ENCODE measurements around the gene RPP21.

The RPP21 gene

GRCh38 chr6:30326526-30327231 lies 18.3 kb upstream of the RPP21 start, which contains the start of gene TRIM39 (continued):
- TF ChIP-seq ATF2 (tag by site-specific recombination; IDR thresholded peaks at IDR 0.05; ENCODE audit: low read depth) (no peak), ZNF626 (tag by site-specific recombination; IDR thresholded peaks at IDR 0.05) (0 out of 2 replicates have a peak, but pooled peaks have one; percentile 24), ZNF510 (tag by site-specific recombination; IDR thresholded peaks at IDR 0.05; ENCODE audit: insufficient replicate concordance) (no peak), ZNF558 (tag by site-specific recombination; IDR thresholded peaks at IDR 0.05) (no peak), ZNF76 (tag by site-specific recombination; IDR thresholded peaks at IDR 0.05; ENCODE audit: borderline replicate concordance, low read depth) (no peak; the same call in 1 of the 2 replicates), OVOL3 (tag by site-specific recombination; IDR thresholded peaks at IDR 0.05) (no peak), PRDM10 (tag by site-specific recombination; IDR thresholded peaks at IDR 0.05) (peak; percentile 4; the same call in 1 of the 2 replicates), SP7 (tag by site-specific recombination; IDR thresholded peaks at IDR 0.05) (peak; percentile 5), ZNF501 (tag by site-specific recombination; IDR thresholded peaks at IDR 0.05) (no peak; the same call in 1 of the 2 replicates), HOXD13 (CRISPR knock-in tag; IDR thresholded peaks at IDR 0.05; ENCODE audit: borderline replicate concordance) (0 out of 2 replicates have a peak, but pooled peaks have one; percentile 39), SP3 (tag by site-specific recombination; IDR thresholded peaks at IDR 0.05) (peak; percentile 43; the same call in 1 of the 2 replicates), ZNF433 (tag by site-specific recombination; IDR thresholded peaks at IDR 0.05; ENCODE audit: low read depth) (no peak), INSM2 (tag by site-specific recombination; IDR thresholded peaks at IDR 0.05) (no peak), GFI1B (tag by site-specific recombination; IDR thresholded peaks at IDR 0.05) (no peak), ZBTB8A (tag by site-specific recombination; IDR thresholded peaks at IDR 0.05) (peak; percentile 53), ZNF645 (tag by site-specific recombination; IDR thresholded peaks at IDR 0.05) (no peak), ZNF660 (tag by site-specific recombination; IDR thresholded peaks at IDR 0.05) (peak; percentile 66; the same call in 1 of the 2 replicates), ZSCAN30 (tag by site-specific recombination; IDR thresholded peaks at IDR 0.05) (peak; percentile 33; the same call in 1 of the 2 replicates), PBX3 (CRISPR knock-in tag; IDR thresholded peaks at IDR 0.05) (peak; percentile 68; the same call in 1 of the 2 replicates), ZNF843 (tag by site-specific recombination; IDR thresholded peaks at IDR 0.05) (peak; percentile 22; the same call in 1 of the 2 replicates), ZBTB44 (tag by site-specific recombination; IDR thresholded peaks at IDR 0.05) (0 out of 2 replicates have a peak, but pooled peaks have one; percentile 32)
